HepG2 (cell line): Measurements from ENCODE around the gene NAP1L4. TPM values are rescaled to one million over a fixed set of nuclear protein-coding genes. Genes with fewer than 3 reads are reported as not detected.

Experiments used
- AGO2 ChIP-seq: fragments of 200-400 bp; formaldehyde crosslinking; optimal IDR thresholded peaks from 2 replicates; pipeline ENCODE3; 2017; ENCODE audit warnings: mild to moderate bottlenecking, low read depth, low read length, moderate library complexity
- CCDC6 ChIP-seq: sonication (generic); formaldehyde crosslinking; IDR thresholded peaks from 2 replicates; pipeline ENCODE4 v1.8.1; 2022; ENCODE audit warnings: mild to moderate bottlenecking, missing genetic modification reagents, moderate library complexity
- CHD4 ChIP-seq: fragments of 200-600 bp; sonication (generic); IDR thresholded peaks from 2 replicates; pipeline ENCODE4 v1.7.0; 2017; ENCODE audit warnings: mild to moderate bottlenecking, low read length, borderline replicate concordance
- HOXA5 ChIP-seq: sonication (generic); formaldehyde crosslinking; IDR thresholded peaks from 2 replicates; pipeline ENCODE4 v1.4.0; 2020; ENCODE audit warnings: missing genetic modification reagents
- JUND ChIP-seq: sonication (generic); formaldehyde crosslinking; IDR thresholded peaks from 2 replicates; pipeline ENCODE4 v1.8.0; 2022; ENCODE audit warnings: mild to moderate bottlenecking, missing genetic modification reagents
- KDM2A ChIP-seq: sonication (generic); formaldehyde crosslinking; IDR thresholded peaks from 2 replicates; pipeline ENCODE4 v1.4.0; 2020; ENCODE audit warnings: low read depth, missing genetic modification reagents, borderline replicate concordance
- NCOA5 ChIP-seq: sonication (generic); formaldehyde crosslinking; IDR thresholded peaks from 2 replicates; pipeline ENCODE4 v1.4.0; 2020; ENCODE audit warnings: missing genetic modification reagents
- RARA ChIP-seq: IDR thresholded peaks from 2 replicates; pipeline ENCODE4 v1.6.1; 2016; ENCODE audit warnings: missing genetic modification reagents, missing compliant biosample characterization
- RBM22 ChIP-seq: fragments of 200-400 bp; formaldehyde crosslinking; optimal IDR thresholded peaks from 2 replicates; pipeline ENCODE3; 2017; ENCODE audit warnings: mild to moderate bottlenecking, low read length, moderate library complexity
- REL ChIP-seq: sonication (generic); formaldehyde crosslinking; conservative IDR thresholded peaks from 2 replicates; pipeline ENCODE4 v1.8.0; 2022; ENCODE audit warnings: mild to moderate bottlenecking, missing genetic modification reagents, moderate library complexity
- SIN3A ChIP-seq: IDR thresholded peaks from 2 replicates; pipeline ENCODE4 v1.6.1; 2011; ENCODE audit warnings: low read depth, mild to moderate bottlenecking, control low read depth, low read length, borderline replicate concordance
- ZNF121 ChIP-seq: sonication (generic); formaldehyde crosslinking; IDR thresholded peaks from 2 replicates; pipeline ENCODE4 v1.5.0; 2020; ENCODE audit warnings: mild to moderate bottlenecking, missing genetic modification reagents
- ZNF605 ChIP-seq: sonication (generic); formaldehyde crosslinking; IDR thresholded peaks from 2 replicates; pipeline ENCODE4 v1.8.0; 2022; ENCODE audit warnings: mild to moderate bottlenecking, missing genetic modification reagents
- ZNF652 ChIP-seq: IDR thresholded peaks from 2 replicates; pipeline ENCODE4 v1.6.1; 2016; ENCODE audit warnings: low read depth, borderline replicate concordance
- ZNF75D ChIP-seq: sonication (generic); formaldehyde crosslinking; IDR thresholded peaks from 2 replicates; pipeline ENCODE4 v1.8.1; 2023; ENCODE audit warnings: missing genetic modification reagents, mild to moderate bottlenecking, borderline replicate concordance
- ZNF839 ChIP-seq: sonication (generic); formaldehyde crosslinking; IDR thresholded peaks from 2 replicates; pipeline ENCODE4 v1.4.0; 2020; ENCODE audit warnings: missing genetic modification reagents, mild to moderate bottlenecking, borderline replicate concordance
- ZSCAN25 ChIP-seq: sonication (generic); formaldehyde crosslinking; IDR thresholded peaks from 2 replicates; pipeline ENCODE4 v1.8.0; 2022; ENCODE audit warnings: mild to moderate bottlenecking, missing genetic modification reagents
- ZSCAN30 ChIP-seq: sonication (generic); formaldehyde crosslinking; IDR thresholded peaks from 2 replicates; pipeline ENCODE4 v1.5.0; 2020; ENCODE audit warnings: mild to moderate bottlenecking, missing genetic modification reagents
- polyA plus RNA-seq, 8 experiments: library from polyadenylated mRNA; depleted of rRNA in 3 of 8; stranded (reverse) in 7 of 8; unstranded in 1 of 8; fragments of >200 nt; fragmentation: Illumina TruSeq in 4 of 8; extraction: Trizol in 4 of 8; gene quantifications; 2 replicates each; pipeline versions ENCODE4 v1.2.1 to v1.2.3, GENCODE V29; 2011 to 2016; ENCODE audit warnings: low read depth in 4 of 8, missing spikeins in 1 of 8, mixed read lengths in 1 of 8; ENCODE audit not compliant: insufficient read depth in 1 of 8
- total RNA-seq, 5 experiments: library from RNA; depleted of rRNA; stranded (reverse); fragments of >200 nt; fragmentation: Illumina TruSeq; extraction: Trizol; gene quantifications; 2 replicates each; pipeline ENCODE4 v1.2.3, GENCODE V29; 2016; ENCODE audit warnings: low read depth in 1 of 5
- TF ChIP-seq, protein P1 (sequence below): sonication (generic); formaldehyde crosslinking; IDR thresholded peaks from 2 replicates; pipeline ENCODE4 v1.4.0; 2020; ENCODE audit warnings: missing genetic modification reagents
- TF ChIP-seq, protein P2 (sequence below): sonication (generic); formaldehyde crosslinking; IDR thresholded peaks from 2 replicates; pipeline ENCODE4 v1.4.0; 2020; ENCODE audit warnings: missing genetic modification reagents
- TF ChIP-seq, protein P3 (sequence below): sonication (generic); formaldehyde crosslinking; IDR thresholded peaks from 2 replicates; pipeline ENCODE4 v1.5.0; 2020; ENCODE audit warnings: missing genetic modification reagents, mild to moderate bottlenecking, borderline replicate concordance

The NAP1L4 gene
- total and polyA plus RNA-seq, 2 of the 13 experiments (the other 11 are each of a cell fraction or from before 2014, with no cell fraction given): 64.0 to 186 TPM

DNA sequence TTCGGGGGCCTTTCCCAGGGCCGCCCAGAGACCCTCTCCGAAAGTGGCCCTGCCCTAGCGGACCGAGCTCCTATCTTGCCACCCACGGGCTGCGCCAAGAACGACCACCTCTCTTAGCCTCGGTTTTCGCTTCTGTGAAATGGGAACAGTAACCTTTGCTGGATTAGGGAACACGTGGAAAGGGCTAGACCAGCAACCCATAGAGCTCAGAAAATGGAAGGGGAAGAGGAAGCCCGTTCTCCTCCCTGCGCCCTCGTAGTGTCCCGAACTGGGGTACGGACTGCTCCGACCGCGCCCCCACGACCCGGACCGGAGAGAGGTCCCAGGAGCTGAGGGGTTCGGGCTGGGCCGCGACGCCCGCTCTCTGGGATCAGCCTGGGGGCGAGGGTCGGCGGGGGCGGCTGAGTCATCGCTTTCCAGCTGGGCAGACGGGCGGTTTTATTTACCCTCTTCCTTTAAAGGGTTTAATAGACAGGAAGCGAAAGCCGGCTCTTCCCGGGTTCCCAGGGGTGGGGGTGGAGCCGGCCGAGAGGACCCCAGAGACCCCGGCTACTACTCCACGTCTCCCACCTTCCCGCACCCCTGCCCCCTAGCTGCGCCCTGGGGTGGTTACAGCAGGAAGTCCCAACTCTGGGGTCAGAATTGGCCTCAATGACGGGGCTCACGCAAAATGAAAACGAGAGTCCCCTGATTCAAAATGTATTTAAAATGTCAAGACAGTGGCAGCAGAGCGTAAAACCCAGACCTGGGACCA lies 62.0 kb downstream of the NAP1L4 start (continued):
- no peak for TF ChIP-seq HOXA5 (CRISPR knock-in tag)
- no peak for TF ChIP-seq ZSCAN25
- TF ChIP-seq JUND: peak; percentile 35; the same call in 1 of the 2 replicates
- TF ChIP-seq AGO2: peak; percentile 51
- no peak for TF ChIP-seq ZNF839 (CRISPR knock-in tag)
- TF ChIP-seq, protein P1, sequence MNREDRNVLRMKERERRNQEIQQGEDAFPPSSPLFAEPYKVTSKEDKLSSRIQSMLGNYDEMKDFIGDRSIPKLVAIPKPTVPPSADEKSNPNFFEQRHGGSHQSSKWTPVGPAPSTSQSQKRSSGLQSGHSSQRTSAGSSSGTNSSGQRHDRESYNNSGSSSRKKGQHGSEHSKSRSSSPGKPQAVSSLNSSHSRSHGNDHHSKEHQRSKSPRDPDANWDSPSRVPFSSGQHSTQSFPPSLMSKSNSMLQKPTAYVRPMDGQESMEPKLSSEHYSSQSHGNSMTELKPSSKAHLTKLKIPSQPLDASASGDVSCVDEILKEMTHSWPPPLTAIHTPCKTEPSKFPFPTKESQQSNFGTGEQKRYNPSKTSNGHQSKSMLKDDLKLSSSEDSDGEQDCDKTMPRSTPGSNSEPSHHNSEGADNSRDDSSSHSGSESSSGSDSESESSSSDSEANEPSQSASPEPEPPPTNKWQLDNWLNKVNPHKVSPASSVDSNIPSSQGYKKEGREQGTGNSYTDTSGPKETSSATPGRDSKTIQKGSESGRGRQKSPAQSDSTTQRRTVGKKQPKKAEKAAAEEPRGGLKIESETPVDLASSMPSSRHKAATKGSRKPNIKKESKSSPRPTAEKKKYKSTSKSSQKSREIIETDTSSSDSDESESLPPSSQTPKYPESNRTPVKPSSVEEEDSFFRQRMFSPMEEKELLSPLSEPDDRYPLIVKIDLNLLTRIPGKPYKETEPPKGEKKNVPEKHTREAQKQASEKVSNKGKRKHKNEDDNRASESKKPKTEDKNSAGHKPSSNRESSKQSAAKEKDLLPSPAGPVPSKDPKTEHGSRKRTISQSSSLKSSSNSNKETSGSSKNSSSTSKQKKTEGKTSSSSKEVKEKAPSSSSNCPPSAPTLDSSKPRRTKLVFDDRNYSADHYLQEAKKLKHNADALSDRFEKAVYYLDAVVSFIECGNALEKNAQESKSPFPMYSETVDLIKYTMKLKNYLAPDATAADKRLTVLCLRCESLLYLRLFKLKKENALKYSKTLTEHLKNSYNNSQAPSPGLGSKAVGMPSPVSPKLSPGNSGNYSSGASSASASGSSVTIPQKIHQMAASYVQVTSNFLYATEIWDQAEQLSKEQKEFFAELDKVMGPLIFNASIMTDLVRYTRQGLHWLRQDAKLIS (CRISPR knock-in tag): no peak
- 0 out of 2 replicates have a peak, but pooled peaks have one; percentile 37 for TF ChIP-seq SIN3A
- no peak for TF ChIP-seq NCOA5 (CRISPR knock-in tag)
- TF ChIP-seq, protein P2, sequence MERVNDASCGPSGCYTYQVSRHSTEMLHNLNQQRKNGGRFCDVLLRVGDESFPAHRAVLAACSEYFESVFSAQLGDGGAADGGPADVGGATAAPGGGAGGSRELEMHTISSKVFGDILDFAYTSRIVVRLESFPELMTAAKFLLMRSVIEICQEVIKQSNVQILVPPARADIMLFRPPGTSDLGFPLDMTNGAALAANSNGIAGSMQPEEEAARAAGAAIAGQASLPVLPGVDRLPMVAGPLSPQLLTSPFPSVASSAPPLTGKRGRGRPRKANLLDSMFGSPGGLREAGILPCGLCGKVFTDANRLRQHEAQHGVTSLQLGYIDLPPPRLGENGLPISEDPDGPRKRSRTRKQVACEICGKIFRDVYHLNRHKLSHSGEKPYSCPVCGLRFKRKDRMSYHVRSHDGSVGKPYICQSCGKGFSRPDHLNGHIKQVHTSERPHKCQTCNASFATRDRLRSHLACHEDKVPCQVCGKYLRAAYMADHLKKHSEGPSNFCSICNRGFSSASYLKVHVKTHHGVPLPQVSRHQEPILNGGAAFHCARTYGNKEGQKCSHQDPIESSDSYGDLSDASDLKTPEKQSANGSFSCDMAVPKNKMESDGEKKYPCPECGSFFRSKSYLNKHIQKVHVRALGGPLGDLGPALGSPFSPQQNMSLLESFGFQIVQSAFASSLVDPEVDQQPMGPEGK: peak; percentile 78
- peak; percentile 20; the same call in 1 of the 2 replicates for TF ChIP-seq RARA (CRISPR knock-in tag)
- no peak for TF ChIP-seq ZNF652 (CRISPR knock-in tag)
- peak; percentile 48; the same call in 1 of the 2 replicates for TF ChIP-seq ZNF605
- 0 out of 2 replicates have a peak, but pooled peaks have one; percentile 62 for TF ChIP-seq ZNF75D
- no peak for TF ChIP-seq CCDC6 (CRISPR knock-in tag)
- TF ChIP-seq ZSCAN30 (CRISPR knock-in tag): no peak
- no peak for TF ChIP-seq REL
- no peak for TF ChIP-seq ZNF121
- 0 out of 2 replicates have a peak, but pooled peaks have one; percentile 43 for TF ChIP-seq KDM2A
- 0 out of 2 replicates have a peak, but pooled peaks have one; percentile 70 for TF ChIP-seq CHD4
- TF ChIP-seq, protein P3, sequence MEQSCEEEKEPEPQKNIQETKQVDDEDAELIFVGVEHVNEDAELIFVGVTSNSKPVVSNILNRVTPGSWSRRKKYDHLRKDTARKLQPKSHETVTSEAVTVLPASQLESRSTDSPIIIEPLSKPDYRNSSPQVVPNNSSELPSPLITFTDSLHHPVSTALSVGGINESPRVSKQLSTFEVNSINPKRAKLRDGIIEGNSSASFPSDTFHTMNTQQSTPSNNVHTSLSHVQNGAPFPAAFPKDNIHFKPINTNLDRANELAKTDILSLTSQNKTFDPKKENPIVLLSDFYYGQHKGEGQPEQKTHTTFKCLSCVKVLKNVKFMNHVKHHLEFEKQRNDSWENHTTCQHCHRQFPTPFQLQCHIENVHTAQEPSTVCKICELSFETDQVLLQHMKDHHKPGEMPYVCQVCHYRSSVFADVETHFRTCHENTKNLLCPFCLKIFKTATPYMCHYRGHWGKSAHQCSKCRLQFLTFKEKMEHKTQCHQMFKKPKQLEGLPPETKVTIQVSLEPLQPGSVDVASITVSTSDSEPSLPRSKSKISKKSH: peak; percentile 5; the same call in 1 of the 2 replicates
- TF ChIP-seq RBM22: no peak
